MM.1S (cell line): Measurements from ENCODE around the gene STK36.

Experiments used
- DNase-seq: peaks from one replicate; pipeline ENCODE4 v3.0.0-alpha.2; 2015
- H2AFZ ChIP-seq: fragments of 300-600 bp; sonication (generic); 2 replicates; pipeline ENCODE4 v1.6.0; 2016; ENCODE audit warnings: antibody characterized with exemption, low read length
- H3F3A ChIP-seq: fragments of 300-600 bp; sonication (generic); 2 replicates; pipeline ENCODE4 v1.6.1; 2016; ENCODE audit warnings: mild to moderate bottlenecking, antibody characterized with exemption, low read length, moderate library complexity, mixed read lengths; ENCODE audit not compliant: insufficient read depth
- H3K27ac ChIP-seq: fragments of 300-600 bp; sonication (generic); 2 replicates; pipeline ENCODE4 v1.5.1; 2016; ENCODE audit warnings: mild to moderate bottlenecking, low read length
- H3K27me3 ChIP-seq: fragments of 300-600 bp; sonication (generic); replicated peaks from 2 replicates; pipeline ENCODE4 v1.6.0; 2016; ENCODE audit warnings: low read length; ENCODE audit not compliant: insufficient read depth
- H3K36me3 ChIP-seq: fragments of 300-600 bp; sonication (generic); replicated peaks from 2 replicates; pipeline ENCODE4 v1.6.1; 2016; ENCODE audit warnings: mild to moderate bottlenecking, low read length, mixed read lengths; ENCODE audit not compliant: insufficient read depth
- H3K4me1 ChIP-seq: fragments of 300-600 bp; sonication (generic); 2 replicates; pipeline ENCODE4 v1.6.1; 2016; ENCODE audit warnings: low read length, mixed read lengths
- H3K4me2 ChIP-seq: fragments of 300-600 bp; sonication (generic); 2 replicates; pipeline ENCODE4 v1.6.0; 2016; ENCODE audit warnings: low read depth, low read length
- H3K4me3 ChIP-seq: fragments of 300-600 bp; sonication (generic); 2 replicates; pipeline ENCODE4 v1.5.1; 2016; ENCODE audit warnings: low read length, mixed read lengths
- H3K79me2 ChIP-seq: fragments of 300-600 bp; sonication (generic); 2 replicates; pipeline ENCODE4 v1.6.1; 2016; ENCODE audit warnings: mixed run types, low read length, mixed read lengths
- H3K9ac ChIP-seq: fragments of 300-600 bp; sonication (generic); 2 replicates; pipeline ENCODE4 v1.6.1; 2016; ENCODE audit warnings: low read length, mixed read lengths
- H3K9me2 ChIP-seq: fragments of 300-600 bp; sonication (generic); replicated peaks from 2 replicates; pipeline ENCODE4 v1.6.1; 2016; ENCODE audit warnings: mild to moderate bottlenecking, low read length, mixed read lengths; ENCODE audit not compliant: insufficient read depth
- H3K9me3 ChIP-seq: fragments of 300-600 bp; sonication (generic); replicated peaks from 2 replicates; pipeline ENCODE4 v1.6.1; 2016; ENCODE audit warnings: mild to moderate bottlenecking, low read length, mixed read lengths; ENCODE audit not compliant: insufficient read depth
- H4K20me1 ChIP-seq: fragments of 300-600 bp; sonication (generic); 2 replicates; pipeline ENCODE4 v1.6.1; 2016; ENCODE audit warnings: mild to moderate bottlenecking, low read length, moderate library complexity, mixed read lengths; ENCODE audit not compliant: insufficient read depth
- EZH2 ChIP-seq: fragments of 300-600 bp; sonication (generic); optimal IDR thresholded peaks from 2 replicates; pipeline ENCODE3; 2017; ENCODE audit warnings: low read depth, mild to moderate bottlenecking, antibody characterized with exemption, low read length, mixed read lengths
- EZH2phosphoT487 ChIP-seq: fragments of 300-600 bp; sonication (generic); IDR thresholded peaks from 2 replicates; pipeline ENCODE4 v1.6.1; 2018; ENCODE audit warnings: antibody characterized with exemption, low read length
- TF ChIP-seq, protein P1 (sequence below): fragments of 300-600 bp; sonication (generic); IDR thresholded peaks from 2 replicates; pipeline ENCODE4 v1.5.1; 2016; ENCODE audit warnings: antibody characterized with exemption, low read length, mixed read lengths

Gene STK36

DNA sequence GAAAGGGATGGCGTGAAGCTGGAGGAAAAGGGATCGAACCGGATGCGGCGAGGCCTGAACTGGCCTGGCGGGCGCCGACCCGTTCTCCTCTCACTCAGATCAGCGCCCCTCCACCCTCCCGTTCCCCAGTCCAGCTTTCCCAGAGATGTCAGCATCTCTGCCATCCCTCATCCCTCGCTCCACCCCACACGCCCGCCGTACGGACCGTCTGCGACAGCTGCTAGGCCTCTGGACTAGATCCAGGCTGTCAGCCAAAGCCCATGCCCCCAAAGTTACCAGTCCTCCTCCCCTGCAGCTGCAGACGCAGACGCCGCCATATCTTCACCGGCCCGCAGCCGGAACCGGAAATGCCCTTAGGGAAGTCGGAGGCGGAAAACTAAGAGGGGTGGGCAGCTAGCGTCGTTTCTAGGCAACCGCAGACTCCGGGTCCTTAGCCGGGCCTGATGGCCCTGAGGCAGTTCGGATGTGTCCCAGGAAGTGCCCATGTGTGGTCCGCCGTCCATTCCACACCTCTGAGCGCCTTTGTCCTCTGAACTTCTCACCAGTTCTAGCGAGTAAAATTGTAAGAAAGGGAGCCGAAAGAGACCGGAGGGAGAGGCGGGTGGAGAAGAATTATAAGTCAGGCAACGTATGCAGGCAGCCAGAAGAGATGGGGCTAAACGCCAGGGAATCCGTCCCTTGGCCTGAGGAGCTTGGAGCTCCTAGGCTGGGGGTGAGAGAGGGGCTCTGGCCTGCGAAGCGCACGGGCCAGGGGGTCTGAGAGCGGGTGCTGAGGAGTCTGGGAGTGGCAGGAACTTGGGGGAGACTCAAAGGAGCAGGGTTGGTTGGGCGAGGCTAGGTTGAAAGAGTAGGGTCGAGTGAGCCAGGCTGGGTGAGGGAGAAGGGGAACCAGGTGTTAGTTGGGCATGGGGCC, at the start of gene STK36, which contains the start of gene RNF25:
STK36 (plus strand) TSS at position 433 of the 913 bp plus-strand sequence. CDS start 744 bp downstream, outside the sequence.
RNF25 (minus strand) TSS at position 349 of the 913 bp plus-strand sequence; CDS start at position 317, 32 bp downstream.
- Histone ChIP-seq H3K4me1 (peaks cover 10% of the 10 kb centered on the region), H3K9me3 (no peaks in the 10 kb centered on the region), H3K9ac (peak within 1 kb of the TSS; percentile 72), H3K4me2 (peak within 1 kb of the TSS; percentile 75), H3K79me2 (peaks cover 22% of the 10 kb centered on the region), H2AFZ (peak within 1 kb of the TSS; percentile 73), H3K9me2 (no peaks in the 10 kb centered on the region), H3K4me3 (peak within 1 kb of the TSS; percentile 72), H3K36me3 (no peaks in the 10 kb centered on the region), H3F3A (no peaks in the 10 kb centered on the region), H3K27ac (peak within 1 kb of the TSS; percentile 46; the same call in 1 of the 2 replicates), H4K20me1 (no peaks in the 10 kb centered on the region), H3K27me3 (no peaks in the 10 kb centered on the region)
- DNase-seq = peak; percentile 86
- TF ChIP-seq EZH2 = no peak
- no peak for TF ChIP-seq EZH2phosphoT487
- TF ChIP-seq, protein P1, sequence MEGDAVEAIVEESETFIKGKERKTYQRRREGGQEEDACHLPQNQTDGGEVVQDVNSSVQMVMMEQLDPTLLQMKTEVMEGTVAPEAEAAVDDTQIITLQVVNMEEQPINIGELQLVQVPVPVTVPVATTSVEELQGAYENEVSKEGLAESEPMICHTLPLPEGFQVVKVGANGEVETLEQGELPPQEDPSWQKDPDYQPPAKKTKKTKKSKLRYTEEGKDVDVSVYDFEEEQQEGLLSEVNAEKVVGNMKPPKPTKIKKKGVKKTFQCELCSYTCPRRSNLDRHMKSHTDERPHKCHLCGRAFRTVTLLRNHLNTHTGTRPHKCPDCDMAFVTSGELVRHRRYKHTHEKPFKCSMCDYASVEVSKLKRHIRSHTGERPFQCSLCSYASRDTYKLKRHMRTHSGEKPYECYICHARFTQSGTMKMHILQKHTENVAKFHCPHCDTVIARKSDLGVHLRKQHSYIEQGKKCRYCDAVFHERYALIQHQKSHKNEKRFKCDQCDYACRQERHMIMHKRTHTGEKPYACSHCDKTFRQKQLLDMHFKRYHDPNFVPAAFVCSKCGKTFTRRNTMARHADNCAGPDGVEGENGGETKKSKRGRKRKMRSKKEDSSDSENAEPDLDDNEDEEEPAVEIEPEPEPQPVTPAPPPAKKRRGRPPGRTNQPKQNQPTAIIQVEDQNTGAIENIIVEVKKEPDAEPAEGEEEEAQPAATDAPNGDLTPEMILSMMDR = no peak

- Histone ChIP-seq H2AFZ (no peak overlapping the region), H3K27ac (no peak overlapping the region), H4K20me1 (no peaks in the 10 kb centered on the region), H3K4me2 (no peak overlapping the region), H3K9me3 (no peaks in the 10 kb centered on the region), H3K79me2 (no peaks in the 10 kb centered on the region), H3K9me2 (no peaks in the 10 kb centered on the region), H3K9ac (no peak overlapping the region), H3F3A (no peaks in the 10 kb centered on the region), H3K36me3 (no peaks in the 10 kb centered on the region), H3K27me3 (no peaks in the 10 kb centered on the region), H3K4me1 (no peaks in the 10 kb centered on the region), H3K4me3 (no peak overlapping the region)
- TF ChIP-seq EZH2phosphoT487 = no peak
- TF ChIP-seq, protein P1 = no peak
- no peak for TF ChIP-seq EZH2
- no peak for DNase-seq
Observed at GRCh38 chr2:218622606-218623365, 49.1 kb upstream of the STK36 start.

- Histone ChIP-seq H3K4me3 (no peak overlapping the region), H3K9ac (no peak overlapping the region), H3K4me1 (no peaks in the 10 kb centered on the region), H4K20me1 (no peaks in the 10 kb centered on the region), H3K27ac (no peak overlapping the region), H3K4me2 (no peak overlapping the region), H3K79me2 (no peaks in the 10 kb centered on the region), H3F3A (no peaks in the 10 kb centered on the region), H3K9me2 (no peaks in the 10 kb centered on the region), H3K36me3 (no peaks in the 10 kb centered on the region), H2AFZ (no peak overlapping the region), H3K9me3 (no peaks in the 10 kb centered on the region), H3K27me3 (no peaks in the 10 kb centered on the region)
- no peak for TF ChIP-seq EZH2phosphoT487
- TF ChIP-seq, protein P1 = no peak
- TF ChIP-seq EZH2 = no peak
- DNase-seq = no peak
Observed at GRCh38 chr2:218623366-218623705, 48.5 kb upstream of the STK36 start.
